DND-41 (cell line): ENCODE results near the gene YPEL1.

Experiments
- CTCF ChIP-seq: IDR thresholded peaks from 2 replicates; pipeline ENCODE4 v1.5.1; 2012; ENCODE audit warnings: borderline replicate concordance, low read length, moderate library complexity, mild to moderate bottlenecking; ENCODE audit not compliant: poor library complexity, severe bottlenecking; ENCODE audit errors: extremely low read depth
- EZH2 ChIP-seq: IDR thresholded peaks from 3 replicates; pipeline ENCODE4 v1.6.1; 2012; ENCODE audit warnings: borderline replicate concordance, low read depth, mild to moderate bottlenecking, moderate library complexity, low read length, inconsistent platforms; ENCODE audit not compliant: severe bottlenecking

GRCh38 chr22:21702094-21702493, 33.5 kb downstream of the YPEL1 start:
- TF ChIP-seq CTCF: no peak
- TF ChIP-seq EZH2: no peak
